GM21367 (cell line): ENCODE results near the gene PCDHGA7.
A peak's percentile ranks its signal among the peaks of the same experiment; 100 is the strongest.
"Not testable (repeated sequence)": the region's sequence is repeated elsewhere in the genome, so short reads cannot be mapped to it uniquely, and the experiment has no call there.

Experiments
- ATAC-seq: cut with Tn5 transposase; IDR thresholded peaks from one replicate; pipeline ENCODE4 v1.9.1; 2021; ENCODE audit not compliant: unreplicated experiment

The PCDHGA7 gene

DNA sequence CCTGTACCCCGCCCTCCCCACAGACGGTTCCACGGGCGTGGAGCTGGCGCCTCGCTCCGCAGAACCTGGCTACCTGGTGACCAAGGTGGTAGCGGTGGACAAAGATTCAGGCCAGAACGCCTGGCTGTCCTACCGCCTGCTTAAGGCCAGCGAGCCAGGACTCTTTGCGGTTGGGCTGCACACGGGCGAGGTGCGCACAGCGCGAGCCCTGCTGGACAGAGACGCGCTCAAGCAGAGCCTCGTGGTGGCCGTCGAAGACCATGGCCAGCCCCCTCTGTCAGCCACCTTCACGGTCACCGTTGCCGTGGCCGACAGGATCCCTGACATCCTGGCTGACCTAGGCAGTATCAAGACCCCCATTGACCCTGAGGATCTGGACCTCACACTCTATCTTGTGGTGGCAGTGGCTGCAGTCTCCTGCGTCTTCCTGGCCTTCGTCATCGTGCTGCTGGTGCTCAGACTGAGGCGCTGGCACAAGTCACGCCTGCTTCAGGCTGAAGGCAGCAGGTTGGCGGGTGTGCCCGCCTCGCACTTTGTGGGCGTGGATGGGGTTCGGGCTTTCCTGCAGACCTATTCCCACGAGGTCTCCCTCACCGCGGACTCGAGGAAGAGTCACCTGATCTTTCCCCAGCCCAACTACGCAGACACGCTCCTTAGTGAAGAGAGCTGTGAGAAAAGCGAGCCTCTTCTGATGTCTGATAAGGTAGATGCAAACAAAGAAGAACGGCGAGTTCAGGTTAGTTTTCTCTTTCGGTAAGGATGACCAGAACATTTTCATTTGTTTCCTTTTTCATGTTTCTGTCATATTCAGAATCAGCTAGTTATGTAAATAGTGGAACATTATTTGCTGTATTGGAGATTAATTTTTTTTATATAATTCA is 16.3 kb upstream of the PCDHGA7 start:
- ATAC-seq: no peak

DNA sequence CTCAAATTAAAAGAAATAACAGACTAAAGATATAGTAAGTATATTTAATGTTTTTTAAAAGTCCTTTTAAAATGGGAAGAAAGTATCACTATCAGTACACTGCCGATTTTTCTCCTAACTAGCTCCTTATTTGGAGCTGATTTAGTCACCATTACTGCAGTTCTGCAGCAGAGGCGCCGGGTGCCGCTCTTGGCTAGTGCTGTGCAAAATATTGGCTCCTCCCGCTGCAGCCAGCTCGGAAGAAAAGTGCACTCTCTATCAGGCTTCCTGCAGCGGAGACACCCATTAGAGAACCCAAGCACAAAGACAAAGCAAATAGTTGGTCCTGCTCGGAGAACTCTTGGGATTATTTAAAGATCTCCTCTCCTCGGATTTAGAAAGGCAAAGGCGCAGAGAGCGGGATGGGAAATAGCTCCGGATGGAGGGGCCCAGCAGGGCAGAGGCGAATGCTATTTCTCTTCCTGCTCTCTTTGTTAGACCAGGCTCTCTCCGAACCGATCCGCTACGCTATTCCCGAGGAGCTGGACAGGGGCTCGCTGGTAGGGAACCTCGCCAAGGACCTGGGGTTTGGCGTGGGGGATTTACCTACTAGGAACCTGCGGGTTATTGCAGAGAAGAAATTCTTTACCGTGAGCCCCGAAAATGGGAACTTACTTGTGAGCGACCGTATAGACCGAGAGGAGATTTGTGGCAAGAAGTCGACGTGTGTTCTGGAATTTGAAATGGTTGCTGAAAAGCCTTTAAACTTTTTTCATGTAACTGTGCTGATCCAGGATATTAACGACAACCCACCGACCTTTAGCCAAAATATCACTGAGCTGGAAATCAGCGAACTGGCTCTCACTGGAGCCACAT is 12.3 kb upstream of the PCDHGA7 start, which contains the start of gene PCDHGB3:
Gene PCDHGB3, plus strand, starts transcription at position 249 of the 855 bp plus-strand sequence. Its CDS starts 153 bp downstream, at position 402.
- peak; percentile 91 for ATAC-seq

DNA sequence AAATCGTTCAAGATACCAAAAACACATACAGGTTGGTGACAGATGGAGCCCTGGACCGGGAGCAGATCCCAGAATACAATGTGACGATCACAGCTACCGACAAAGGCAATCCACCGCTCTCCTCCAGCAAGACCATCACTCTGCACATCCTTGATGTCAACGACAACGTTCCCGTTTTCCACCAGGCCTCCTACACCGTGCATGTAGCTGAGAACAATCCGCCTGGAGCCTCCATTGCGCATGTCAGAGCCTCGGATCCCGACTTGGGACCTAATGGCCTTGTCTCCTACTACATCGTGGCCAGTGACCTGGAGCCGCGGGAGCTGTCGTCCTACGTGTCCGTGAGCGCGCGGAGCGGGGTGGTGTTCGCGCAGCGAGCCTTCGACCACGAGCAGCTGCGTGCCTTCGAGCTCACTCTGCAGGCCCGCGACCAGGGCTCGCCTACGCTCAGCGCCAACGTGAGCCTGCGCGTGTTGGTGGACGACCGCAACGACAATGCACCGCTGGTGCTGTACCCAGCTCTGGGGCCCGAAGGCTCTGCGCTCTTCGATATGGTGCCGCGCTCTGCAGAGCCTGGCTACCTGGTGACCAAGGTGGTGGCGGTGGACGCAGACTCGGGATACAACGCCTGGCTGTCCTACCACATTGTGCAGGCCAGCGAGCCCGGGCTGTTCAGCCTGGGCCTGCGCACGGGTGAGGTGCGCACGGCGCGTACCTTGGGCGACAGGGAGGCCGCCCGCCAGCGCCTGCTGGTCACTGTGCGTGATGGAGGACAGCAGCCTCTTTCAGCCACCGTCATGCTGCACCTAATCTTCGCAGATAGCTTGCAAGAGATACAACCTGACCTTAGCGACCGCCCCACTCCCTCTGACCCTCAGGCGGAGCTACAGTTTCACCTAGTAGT is 10.7 kb upstream of the PCDHGA7 start:
- ATAC-seq: no peak

DNA sequence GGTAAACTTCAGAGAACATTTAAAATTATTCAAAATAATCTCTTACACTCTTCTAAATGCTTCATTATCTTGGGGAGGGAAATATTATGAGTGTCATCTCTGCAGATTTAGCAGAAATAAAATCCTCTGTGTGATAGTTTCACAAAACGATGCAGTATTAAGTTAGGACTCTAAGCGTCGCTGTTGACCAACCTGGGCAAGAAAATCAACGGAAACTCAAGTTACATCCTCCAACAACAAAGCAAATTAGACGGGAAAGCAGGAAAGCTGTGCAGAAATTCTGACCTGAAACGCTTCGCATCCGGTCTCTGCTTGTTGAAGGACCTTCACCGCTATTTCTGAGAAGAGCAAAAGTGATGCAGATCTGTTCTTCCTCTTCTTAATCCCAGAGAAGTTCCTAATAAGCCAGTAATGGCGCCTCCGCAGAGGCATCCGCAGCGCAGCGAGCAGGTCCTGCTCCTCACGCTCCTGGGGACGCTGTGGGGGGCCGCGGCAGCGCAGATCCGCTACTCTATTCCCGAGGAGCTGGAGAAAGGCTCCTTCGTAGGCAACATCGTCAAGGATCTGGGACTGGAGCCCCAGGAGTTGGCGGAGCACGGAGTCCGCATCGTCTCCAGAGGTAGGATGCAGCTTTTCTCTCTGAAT is 8.7 kb upstream of the PCDHGA7 start, which contains the start of gene PCDHGA6:
Gene PCDHGA6, plus strand, starts transcription at position 219 of the 645 bp plus-strand sequence. Its CDS starts 193 bp downstream, at position 412.
- no peak for ATAC-seq

DNA sequence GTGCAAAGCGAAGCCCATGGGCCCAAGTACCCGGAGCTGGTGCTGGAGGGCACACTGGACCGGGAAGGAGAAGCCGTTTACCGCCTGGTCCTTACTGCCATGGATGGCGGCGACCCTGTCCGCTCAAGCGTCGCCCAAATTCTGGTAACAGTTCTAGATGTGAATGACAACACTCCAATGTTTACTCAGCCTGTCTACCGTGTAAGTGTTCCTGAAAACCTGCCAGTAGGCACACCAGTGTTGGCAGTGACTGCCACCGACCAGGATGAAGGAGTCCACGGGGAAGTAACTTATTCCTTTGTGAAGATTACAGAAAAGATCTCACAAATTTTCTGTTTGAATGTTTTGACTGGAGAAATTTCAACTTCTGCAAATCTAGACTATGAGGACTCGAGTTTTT is 7.9 kb upstream of the PCDHGA7 start:
- ATAC-seq: no peak

DNA sequence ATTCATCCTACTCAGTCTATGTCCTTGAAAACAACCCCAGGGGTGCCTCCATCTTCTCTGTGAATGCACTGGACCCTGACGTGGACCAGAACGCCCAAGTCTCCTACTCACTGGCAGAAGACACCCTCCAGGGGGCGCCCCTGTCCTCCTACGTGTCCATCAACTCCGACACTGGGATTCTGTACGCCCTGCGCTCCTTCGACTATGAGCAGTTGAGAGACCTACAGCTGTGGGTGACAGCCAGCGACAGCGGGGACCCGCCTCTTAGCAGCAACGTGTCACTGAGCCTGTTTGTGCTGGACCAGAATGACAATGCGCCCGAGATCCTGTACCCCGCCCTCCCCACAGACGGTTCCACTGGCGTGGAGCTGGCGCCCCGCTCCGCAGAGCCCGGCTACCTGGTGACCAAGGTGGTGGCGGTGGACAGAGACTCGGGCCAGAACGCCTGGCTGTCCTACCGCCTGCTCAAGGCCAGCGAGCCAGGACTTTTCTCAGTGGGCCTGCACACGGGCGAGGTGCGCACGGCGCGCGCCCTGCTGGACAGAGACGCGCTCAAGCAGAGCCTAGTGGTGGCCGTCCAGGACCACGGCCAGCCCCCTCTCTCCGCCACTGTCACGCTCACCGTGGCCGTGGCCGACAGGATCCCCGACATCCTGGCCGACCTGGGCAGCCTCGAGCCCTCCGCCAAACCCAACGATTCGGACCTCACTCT is 6.9 kb upstream of the PCDHGA7 start:
- ATAC-seq: not testable (repeated sequence)

DNA sequence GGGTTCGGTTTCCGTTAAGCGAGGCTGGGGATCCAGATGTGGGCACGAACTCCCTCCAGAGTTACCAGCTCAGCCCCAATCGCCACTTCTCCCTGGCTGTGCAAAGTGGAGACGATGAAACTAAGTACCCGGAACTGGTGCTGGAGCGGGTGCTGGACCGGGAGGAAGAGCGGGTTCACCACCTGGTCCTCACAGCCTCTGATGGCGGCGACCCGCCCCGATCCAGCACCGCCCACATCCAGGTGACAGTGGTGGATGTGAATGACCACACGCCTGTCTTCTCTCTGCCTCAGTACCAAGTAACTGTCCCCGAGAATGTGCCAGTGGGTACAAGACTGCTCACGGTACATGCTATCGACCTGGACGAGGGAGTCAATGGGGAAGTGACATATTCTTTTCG is 803 bp downstream of the PCDHGA7 start:
- ATAC-seq: no peak

DNA sequence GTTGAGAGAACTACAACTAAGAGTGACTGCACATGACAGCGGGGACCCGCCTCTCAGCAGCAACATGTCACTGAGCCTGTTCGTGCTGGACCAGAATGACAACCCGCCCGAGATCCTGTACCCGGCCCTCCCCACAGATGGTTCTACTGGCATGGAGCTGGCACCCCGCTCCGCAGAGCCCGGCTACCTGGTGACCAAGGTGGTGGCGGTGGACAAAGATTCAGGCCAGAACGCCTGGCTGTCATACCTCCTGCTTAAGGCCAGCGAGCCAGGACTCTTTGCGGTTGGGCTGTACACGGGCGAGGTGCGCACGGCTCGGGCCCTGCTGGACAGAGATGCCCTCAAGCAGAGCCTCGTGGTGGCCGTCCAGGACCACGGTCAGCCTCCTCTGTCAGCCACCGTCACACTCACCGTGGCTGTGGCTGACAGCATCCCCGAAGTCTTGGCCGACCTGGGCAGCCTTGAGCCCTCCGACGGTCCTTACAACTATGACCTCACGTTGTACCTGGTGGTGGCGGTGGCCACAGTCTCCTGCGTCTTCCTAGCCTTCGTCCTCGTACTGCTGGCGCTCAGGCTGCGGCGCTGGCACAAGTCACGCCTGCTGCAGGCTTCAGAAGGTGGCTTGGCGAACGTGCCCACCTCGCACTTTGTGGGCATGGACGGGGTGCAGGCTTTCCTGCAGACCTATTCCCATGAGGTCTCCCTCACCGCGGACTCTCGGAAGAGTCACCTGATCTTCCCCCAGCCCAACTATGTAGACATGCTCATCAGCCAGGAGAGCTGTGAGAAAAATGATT is 2.1 kb downstream of the PCDHGA7 start:
- no peak for ATAC-seq

DNA sequence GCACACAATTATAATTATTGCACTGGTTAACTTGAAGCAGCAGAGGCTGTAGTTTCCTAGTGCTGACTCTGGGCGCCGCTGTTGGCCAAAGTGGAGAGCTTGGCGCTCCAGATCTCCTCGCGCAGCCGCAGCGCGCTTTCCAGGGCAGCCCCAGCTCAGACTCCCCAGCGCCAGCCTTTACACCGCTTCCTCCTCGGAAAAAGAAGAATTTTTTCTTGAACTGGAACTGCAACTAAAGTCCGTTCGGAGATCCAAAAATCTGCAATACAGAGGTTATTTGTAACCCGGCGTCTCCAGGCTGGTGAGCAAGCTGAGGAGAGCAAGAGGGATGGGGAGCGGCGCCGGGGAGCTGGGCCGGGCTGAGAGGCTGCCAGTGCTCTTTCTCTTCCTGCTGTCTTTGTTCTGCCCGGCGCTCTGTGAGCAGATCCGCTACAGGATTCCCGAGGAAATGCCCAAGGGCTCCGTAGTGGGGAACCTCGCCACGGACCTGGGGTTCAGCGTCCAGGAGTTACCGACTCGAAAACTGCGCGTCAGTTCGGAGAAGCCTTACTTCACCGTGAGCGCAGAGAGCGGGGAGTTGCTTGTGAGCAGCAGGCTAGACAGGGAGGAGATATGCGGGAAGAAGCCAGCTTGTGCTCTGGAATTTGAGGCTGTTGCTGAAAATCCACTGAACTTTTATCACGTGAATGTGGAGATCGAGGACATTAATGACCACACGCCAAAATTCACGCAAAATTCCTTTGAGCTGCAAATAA is 5.2 kb downstream of the PCDHGA7 start, which contains the start of gene PCDHGB4:
Gene PCDHGB4, plus strand, starts transcription at position 142 of the 755 bp plus-strand sequence. Its CDS starts 187 bp downstream, at position 329.
- not testable (repeated sequence) for ATAC-seq

DNA sequence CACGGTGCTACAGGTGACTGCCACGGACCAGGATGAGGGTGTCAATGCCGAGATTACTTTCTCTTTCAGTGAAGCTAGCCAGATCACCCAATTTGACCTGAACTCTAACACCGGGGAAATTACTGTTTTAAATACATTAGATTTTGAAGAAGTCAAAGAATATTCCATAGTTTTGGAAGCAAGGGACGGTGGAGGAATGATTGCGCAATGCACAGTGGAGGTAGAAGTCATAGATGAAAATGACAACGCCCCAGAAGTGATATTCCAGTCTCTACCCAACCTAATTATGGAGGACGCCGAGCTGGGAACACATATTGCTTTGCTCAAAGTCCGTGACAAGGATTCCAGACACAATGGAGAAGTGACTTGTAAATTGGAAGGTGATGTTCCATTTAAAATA is 6.1 kb downstream of the PCDHGA7 start:
- no peak for ATAC-seq

DNA sequence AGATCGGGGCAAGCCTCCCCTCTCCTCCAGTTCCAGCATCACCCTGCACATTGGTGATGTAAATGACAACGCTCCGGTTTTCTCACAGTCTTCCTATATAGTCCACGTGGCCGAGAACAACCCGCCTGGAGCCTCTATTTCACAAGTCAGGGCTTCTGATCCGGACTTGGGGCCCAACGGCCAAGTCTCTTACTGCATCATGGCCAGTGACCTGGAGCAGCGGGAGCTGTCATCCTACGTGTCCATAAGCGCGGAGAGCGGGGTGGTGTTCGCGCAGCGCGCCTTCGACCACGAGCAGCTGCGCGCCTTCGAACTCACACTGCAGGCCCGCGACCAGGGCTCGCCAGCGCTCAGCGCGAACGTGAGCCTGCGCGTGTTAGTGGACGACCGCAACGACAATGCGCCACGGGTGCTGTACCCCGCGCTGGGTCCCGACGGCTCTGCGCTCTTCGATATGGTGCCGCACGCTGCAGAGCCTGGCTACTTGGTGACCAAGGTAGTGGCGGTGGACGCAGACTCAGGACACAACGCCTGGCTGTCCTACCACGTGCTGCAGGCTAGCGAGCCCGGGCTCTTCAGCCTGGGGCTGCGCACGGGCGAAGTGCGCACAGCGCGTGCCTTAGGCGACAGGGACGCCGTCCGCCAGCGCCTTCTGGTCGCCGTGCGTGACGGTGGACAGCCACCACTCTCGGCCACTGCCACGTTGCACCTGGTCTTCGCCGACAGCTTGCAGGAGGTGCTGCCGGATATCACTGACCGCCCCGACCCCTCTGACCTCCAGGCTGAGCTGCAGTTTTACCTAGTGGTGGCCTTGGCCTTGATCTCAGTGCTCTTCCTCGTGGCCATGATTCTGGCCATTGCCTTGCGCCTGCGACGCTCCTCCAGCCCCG is 6.9 kb downstream of the PCDHGA7 start:
- ATAC-seq: no peak

DNA sequence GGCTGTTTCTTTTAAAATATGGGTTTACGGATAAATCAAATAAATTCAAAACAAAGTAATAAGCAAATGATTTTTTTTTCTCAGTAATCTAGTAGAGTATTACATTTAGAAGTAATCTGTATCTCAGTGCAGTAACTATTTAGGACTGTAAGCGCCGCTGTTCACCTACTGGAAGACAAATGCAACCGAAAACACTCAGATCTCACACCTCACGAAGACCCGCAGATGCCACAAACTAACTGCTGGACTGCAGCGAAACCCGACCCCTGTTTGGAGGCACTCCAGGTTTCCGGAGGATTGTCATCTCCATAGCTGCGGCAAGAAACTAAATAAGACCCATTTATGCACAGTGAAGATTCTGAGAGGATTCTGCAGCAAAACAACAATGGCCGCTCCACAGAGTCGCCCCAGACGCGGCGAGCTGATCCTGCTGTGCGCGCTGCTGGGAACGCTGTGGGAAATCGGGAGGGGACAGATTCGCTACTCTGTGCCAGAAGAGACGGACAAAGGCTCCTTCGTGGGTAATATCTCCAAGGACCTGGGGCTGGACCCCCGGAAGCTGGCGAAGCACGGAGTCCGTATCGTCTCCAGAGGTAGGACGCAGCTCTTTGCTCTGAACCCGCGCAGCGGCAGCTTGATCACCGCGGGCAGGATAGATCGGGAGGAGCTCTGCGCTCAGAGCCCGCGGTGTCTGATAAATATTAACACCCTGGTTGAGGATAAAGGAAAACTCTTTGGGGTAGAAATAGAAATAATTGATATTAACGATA is 10.1 kb downstream of the PCDHGA7 start, which contains the start of gene PCDHGA8:
Gene PCDHGA8, plus strand, starts transcription at position 205 of the 770 bp plus-strand sequence. Its CDS starts 181 bp downstream, at position 386.
- no peak for ATAC-seq

DNA sequence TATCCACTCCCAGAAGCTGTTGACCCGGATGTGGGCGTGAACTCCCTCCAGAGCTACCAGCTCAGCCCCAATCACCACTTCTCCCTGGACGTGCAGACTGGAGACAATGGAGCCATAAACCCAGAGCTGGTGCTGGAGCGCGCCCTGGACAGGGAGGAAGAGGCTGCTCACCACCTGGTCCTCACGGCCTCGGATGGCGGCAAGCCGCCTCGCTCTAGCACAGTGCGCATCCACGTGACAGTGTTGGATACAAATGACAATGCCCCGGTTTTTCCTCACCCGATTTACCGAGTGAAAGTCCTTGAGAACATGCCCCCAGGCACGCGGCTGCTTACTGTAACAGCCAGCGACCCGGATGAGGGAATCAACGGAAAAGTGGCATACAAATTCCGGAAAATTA is 10.7 kb downstream of the PCDHGA7 start:
- no peak for ATAC-seq

DNA sequence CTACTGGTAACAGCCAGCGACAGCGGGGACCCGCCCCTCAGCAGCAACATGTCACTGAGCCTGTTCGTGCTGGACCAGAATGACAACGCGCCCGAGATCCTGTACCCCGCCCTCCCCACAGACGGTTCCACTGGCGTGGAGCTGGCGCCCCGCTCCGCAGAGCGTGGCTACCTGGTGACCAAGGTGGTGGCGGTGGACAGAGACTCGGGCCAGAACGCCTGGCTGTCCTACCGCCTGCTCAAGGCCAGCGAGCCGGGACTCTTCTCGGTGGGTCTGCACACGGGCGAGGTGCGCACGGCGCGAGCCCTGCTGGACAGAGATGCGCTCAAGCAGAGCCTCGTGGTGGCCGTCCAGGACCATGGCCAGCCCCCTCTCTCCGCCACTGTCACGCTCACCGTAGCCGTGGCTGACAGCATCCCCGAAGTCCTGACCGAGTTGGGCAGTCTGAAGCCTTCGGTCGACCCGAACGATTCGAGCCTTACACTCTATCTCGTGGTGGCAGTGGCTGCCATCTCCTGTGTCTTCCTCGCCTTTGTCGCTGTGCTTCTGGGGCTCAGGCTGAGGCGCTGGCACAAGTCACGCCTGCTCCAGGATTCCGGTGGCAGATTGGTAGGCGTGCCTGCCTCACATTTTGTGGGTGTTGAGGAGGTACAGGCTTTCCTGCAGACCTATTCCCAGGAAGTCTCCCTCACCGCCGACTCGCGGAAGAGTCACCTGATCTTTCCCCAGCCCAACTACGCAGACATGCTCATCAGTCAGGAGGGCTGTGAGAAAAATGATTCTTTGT is 12.1 kb downstream of the PCDHGA7 start:
- not testable (repeated sequence) for ATAC-seq
